HepG2 (cell line): ENCODE measurements around the gene MAOB. TPM values are rescaled to one million over a fixed set of nuclear protein-coding genes. Genes with fewer than 3 reads are reported as not detected.

Experiments used
- BATF2 ChIP-seq: sonication (generic); formaldehyde crosslinking; IDR thresholded peaks from 2 replicates; pipeline ENCODE4 v1.8.0; 2022; ENCODE audit warnings: mild to moderate bottlenecking, missing genetic modification reagents, moderate library complexity
- CBX1 ChIP-seq: IDR thresholded peaks from one replicate; pipeline ENCODE4 v1.6.1; 2016; ENCODE audit warnings: antibody characterized with exemption, low read depth
- CCDC6 ChIP-seq: sonication (generic); formaldehyde crosslinking; IDR thresholded peaks from 2 replicates; pipeline ENCODE4 v1.8.1; 2022; ENCODE audit warnings: mild to moderate bottlenecking, missing genetic modification reagents, moderate library complexity
- FLYWCH1 ChIP-seq: sonication (generic); formaldehyde crosslinking; IDR thresholded peaks from 2 replicates; pipeline ENCODE4 v1.8.1; 2023; ENCODE audit warnings: mild to moderate bottlenecking, missing genetic modification reagents
- FOXJ3 ChIP-seq: sonication (generic); formaldehyde crosslinking; IDR thresholded peaks from 2 replicates; pipeline ENCODE4 v1.4.0; 2020; ENCODE audit warnings: missing genetic modification reagents, mild to moderate bottlenecking, borderline replicate concordance
- FOXM1 ChIP-seq: sonication (generic); formaldehyde crosslinking; IDR thresholded peaks from 2 replicates; pipeline ENCODE4 v1.5.0; 2020; ENCODE audit warnings: missing genetic modification reagents
- KDM3A ChIP-seq: IDR thresholded peaks from 2 replicates; pipeline ENCODE4 v1.6.1; 2018; ENCODE audit warnings: low read depth, missing compliant biosample characterization
- MZF1 ChIP-seq: sonication (generic); formaldehyde crosslinking; IDR thresholded peaks from 2 replicates; pipeline ENCODE4 v1.8.1; 2023; ENCODE audit warnings: mild to moderate bottlenecking, missing genetic modification reagents, borderline replicate concordance
- TGIF2 ChIP-seq: IDR thresholded peaks from 2 replicates; pipeline ENCODE4 v1.6.1; 2016; ENCODE audit warnings: control low read depth, missing compliant biosample characterization
- ZBTB39 ChIP-seq: sonication (generic); formaldehyde crosslinking; IDR thresholded peaks from 2 replicates; pipeline ENCODE4 v1.5.0; 2020; ENCODE audit warnings: missing genetic modification reagents
- ZMYM3 ChIP-seq: sonication (generic); formaldehyde crosslinking; IDR thresholded peaks from 2 replicates; pipeline ENCODE4 v1.5.1; 2020; ENCODE audit warnings: mild to moderate bottlenecking, missing genetic modification reagents
- ZNF17 ChIP-seq: sonication (generic); formaldehyde crosslinking; IDR thresholded peaks from 2 replicates; pipeline ENCODE4 v1.5.0; 2020; ENCODE audit warnings: mild to moderate bottlenecking, missing genetic modification reagents
- ZNF180 ChIP-seq: sonication (generic); formaldehyde crosslinking; IDR thresholded peaks from 2 replicates; pipeline ENCODE4 v1.4.0; 2020; ENCODE audit warnings: low read depth, missing genetic modification reagents, borderline replicate concordance
- ZNF296 ChIP-seq: sonication (generic); formaldehyde crosslinking; conservative IDR thresholded peaks from 2 replicates; pipeline ENCODE4 v1.5.0; 2020; ENCODE audit warnings: mild to moderate bottlenecking, missing genetic modification reagents
- ZNF556 ChIP-seq: sonication (generic); formaldehyde crosslinking; IDR thresholded peaks from 2 replicates; pipeline ENCODE4 v1.4.0; 2020; ENCODE audit warnings: mild to moderate bottlenecking, missing genetic modification reagents, borderline replicate concordance
- ZNF687 ChIP-seq: sonication (generic); formaldehyde crosslinking; IDR thresholded peaks from 2 replicates; pipeline ENCODE4 v1.5.1; 2020; ENCODE audit warnings: mild to moderate bottlenecking, missing genetic modification reagents, moderate library complexity
- ZNF710 ChIP-seq: sonication (generic); formaldehyde crosslinking; IDR thresholded peaks from 2 replicates; pipeline ENCODE4 v1.5.0; 2020; ENCODE audit warnings: mild to moderate bottlenecking, missing genetic modification reagents, borderline replicate concordance
- ZNF777 ChIP-seq: sonication (generic); formaldehyde crosslinking; IDR thresholded peaks from 2 replicates; pipeline ENCODE4 v1.4.0; 2020; ENCODE audit warnings: missing genetic modification reagents
- polyA plus RNA-seq, 8 experiments: library from polyadenylated mRNA; depleted of rRNA in 3 of 8; stranded (reverse) in 7 of 8; unstranded in 1 of 8; fragments of >200 nt; fragmentation: Illumina TruSeq in 4 of 8; extraction: Trizol in 4 of 8; gene quantifications; 2 replicates each; pipeline versions ENCODE4 v1.2.1 to v1.2.3, GENCODE V29; 2011 to 2016; ENCODE audit warnings: low read depth in 4 of 8, missing spikeins in 1 of 8, mixed read lengths in 1 of 8; ENCODE audit not compliant: insufficient read depth in 1 of 8
- total RNA-seq, 5 experiments: library from RNA; depleted of rRNA; stranded (reverse); fragments of >200 nt; fragmentation: Illumina TruSeq; extraction: Trizol; gene quantifications; 2 replicates each; pipeline ENCODE4 v1.2.3, GENCODE V29; 2016; ENCODE audit warnings: low read depth in 1 of 5

The MAOB gene
- total and polyA plus RNA-seq, 2 of the 13 experiments (the other 11 are each of a cell fraction or from before 2014, with no cell fraction given) = 11.0 to 19.0 TPM

- no peak for TF ChIP-seq FOXJ3 (CRISPR knock-in tag)
- TF ChIP-seq KDM3A = 0 out of 2 replicates have a peak, but pooled peaks have one; percentile 25
- no peak for TF ChIP-seq BATF2 (CRISPR knock-in tag)
- no peak for TF ChIP-seq MZF1
- TF ChIP-seq ZNF17 = no peak
- TF ChIP-seq ZNF180 (CRISPR knock-in tag) = no peak
- TF ChIP-seq ZNF687 = peak; percentile 80
- TF ChIP-seq CCDC6 (CRISPR knock-in tag) = no peak
- TF ChIP-seq ZBTB39 (CRISPR knock-in tag) = no peak
- no peak for TF ChIP-seq TGIF2 (CRISPR knock-in tag)
- no peak for TF ChIP-seq ZNF777 (CRISPR knock-in tag)
- TF ChIP-seq FLYWCH1 (CRISPR knock-in tag) = no peak
- TF ChIP-seq ZMYM3 (CRISPR knock-in tag) = 0 out of 2 replicates have a peak, but pooled peaks have one; percentile 22
- no peak for TF ChIP-seq FOXM1 (CRISPR knock-in tag)
- no peak for TF ChIP-seq ZNF556 (CRISPR knock-in tag)
- no peak for TF ChIP-seq ZNF296 (CRISPR knock-in tag)
- no peak; the same call in 1 of the 2 replicates for TF ChIP-seq ZNF710 (CRISPR knock-in tag)
- no peak for TF ChIP-seq CBX1
Measured at GRCh38 chrX:43881410-43882293, 598 bp downstream of the MAOB start (continued).
